CD14-positive monocyte (primary cell): ENCODE results near the gene SLC1A7. TPM values are rescaled to one million over a fixed set of nuclear protein-coding genes. Genes with fewer than 3 reads are reported as not detected.

Experiments
- DNase-seq, 3 donors: peaks; one replicate each; pipeline ENCODE4 v3.0.0-alpha.2; 2011 to 2022
- H2AFZ ChIP-seq: 2 replicates; pipeline ENCODE4 v1.6.0; 2012; ENCODE audit warnings: mild to moderate bottlenecking, low read depth, low read length, inconsistent platforms; ENCODE audit not compliant: insufficient read depth, poor library complexity, severe bottlenecking
- H3K27ac ChIP-seq, 2 donors: 1 replicate in 1 of 2; 2 replicates in 1 of 2; pipeline ENCODE4 v1.5.1; 2012 to 2013; ENCODE audit warnings: low read length in 2 of 2, control low read depth in 1 of 2, inconsistent platforms in 1 of 2, low read depth in 1 of 2, mild to moderate bottlenecking in 1 of 2
- H3K27me3 ChIP-seq, 2 donors: one replicate each; pipeline versions ENCODE4 v1.6.0 to v1.6.1; 2011 to 2013; ENCODE audit warnings: low read length in 2 of 2; ENCODE audit not compliant: control insufficient read depth in 2 of 2, insufficient read depth in 2 of 2
- H3K36me3 ChIP-seq, 2 donors: replicated peaks in 1 of 2; 1 replicate in 1 of 2; 2 replicates in 1 of 2; pipeline versions ENCODE4 v1.5.1 to v1.6.1; 2012 to 2013; ENCODE audit warnings: low read length in 2 of 2, control low read depth in 1 of 2, inconsistent platforms in 1 of 2, mild to moderate bottlenecking in 1 of 2; ENCODE audit not compliant: insufficient read depth in 2 of 2, control insufficient read depth in 1 of 2
- H3K4me1 ChIP-seq, 2 donors: 1 replicate in 1 of 2; 2 replicates in 1 of 2; pipeline versions ENCODE4 v1.5.1 to v1.6.1; 2012 to 2013; ENCODE audit warnings: low read length in 2 of 2, control low read depth in 1 of 2, inconsistent platforms in 1 of 2, mild to moderate bottlenecking in 1 of 2, moderate library complexity in 1 of 2; ENCODE audit not compliant: insufficient read depth in 2 of 2, control insufficient read depth in 1 of 2
- H3K4me2 ChIP-seq: replicated peaks from 2 replicates; pipeline ENCODE3; 2012; ENCODE audit warnings: low read length, moderate library complexity, mild to moderate bottlenecking; ENCODE audit not compliant: poor library complexity, severe bottlenecking; ENCODE audit errors: extremely low read depth
- H3K4me3 ChIP-seq, 3 experiments: fragments of 200-600 bp in 1 of 3; sonication (generic) in 1 of 3; replicated peaks in 1 of 3; 1 replicate in 2 of 3; 2 replicates in 1 of 3; pipeline ENCODE4 v1.5.1; 2011 to 2013; ENCODE audit warnings: low read length in 3 of 3, mild to moderate bottlenecking in 3 of 3, control low read depth in 2 of 3, low read depth in 2 of 3, inconsistent platforms in 1 of 3, moderate library complexity in 1 of 3
- H3K79me2 ChIP-seq: 2 replicates; pipeline ENCODE4 v1.6.0; 2012; ENCODE audit warnings: mild to moderate bottlenecking, control low read depth, inconsistent platforms, low read length, moderate library complexity; ENCODE audit not compliant: insufficient read depth
- H3K9ac ChIP-seq: 2 replicates; pipeline ENCODE4 v1.6.0; 2017; ENCODE audit warnings: low read length, mild to moderate bottlenecking; ENCODE audit not compliant: insufficient read depth, poor library complexity, severe bottlenecking
- H3K9me3 ChIP-seq, 2 donors: replicated peaks in 1 of 2; 1 replicate in 1 of 2; 2 replicates in 1 of 2; pipeline versions ENCODE4 v1.5.1 to v1.6.1; 2012 to 2013; ENCODE audit warnings: low read length in 2 of 2, control low read depth in 1 of 2; ENCODE audit not compliant: control insufficient read depth in 1 of 2, insufficient read depth in 1 of 2
- H4K20me1 ChIP-seq: 2 replicates; pipeline ENCODE4 v1.6.0; 2012; ENCODE audit warnings: mild to moderate bottlenecking, low read length, control low read depth, moderate library complexity; ENCODE audit not compliant: insufficient read depth
- H3K27ac Mint-ChIP-seq, 7 donors: one replicate each; pipeline ENCODE4 v1.8.0; 2020; ENCODE audit warnings: mild to moderate bottlenecking in 7 of 7, mixed read lengths in 7 of 7, moderate library complexity in 6 of 7, inconsistent platforms in 2 of 7
- H3K27me3 Mint-ChIP-seq, 3 donors: one replicate each; pipeline ENCODE4 v1.8.0; 2021 to 2022; ENCODE audit warnings: low read depth in 3 of 3, mild to moderate bottlenecking in 3 of 3, mixed read lengths in 3 of 3, moderate library complexity in 3 of 3, inconsistent platforms in 1 of 3
- H3K36me3 Mint-ChIP-seq, 2 donors: one replicate each; pipeline ENCODE4 v1.8.0; 2020; ENCODE audit warnings: mixed read lengths in 2 of 2, inconsistent platforms in 1 of 2, mild to moderate bottlenecking in 1 of 2
- H3K4me1 Mint-ChIP-seq: one replicate; pipeline ENCODE4 v1.8.0; 2020; ENCODE audit warnings: mild to moderate bottlenecking, mixed read lengths
- H3K4me3 Mint-ChIP-seq, 2 donors: one replicate each; pipeline ENCODE4 v1.8.0; 2020; ENCODE audit warnings: mild to moderate bottlenecking in 2 of 2, mixed read lengths in 2 of 2, moderate library complexity in 1 of 2
- H3K9me3 Mint-ChIP-seq, 7 donors: one replicate each; pipeline ENCODE4 v1.8.0; 2020 to 2022; ENCODE audit warnings: mixed read lengths in 7 of 7, mild to moderate bottlenecking in 6 of 7, moderate library complexity in 6 of 7, inconsistent platforms in 2 of 7
- WGBS: methylation state at CpG from one replicate; pipeline ENCODE4 v1.1.5; 2013; ENCODE audit warnings: missing lambda C conversion rate; ENCODE audit not compliant: insufficient coverage; 5-methylcytosine and 5-hydroxymethylcytosine counted together
- intact Hi-C, 2 donors: fragments of 100-400 bp; cut with micrococcal nuclease; formaldehyde crosslinking; loops; one replicate each; pipeline versions ENCODE4 v1.15.0 to v1.15.1; 2023
- polyA plus RNA-seq, 3 donors: library from polyadenylated mRNA; depleted of rRNA in 1 of 3; unstranded in 2 of 3; stranded (reverse) in 1 of 3; fragments of 300-500 nt in 2 of 3; fragments of >200 nt in 1 of 3; fragmentation: Illumina TruSeq in 2 of 3; gene quantifications; 1 replicate in 2 of 3; 2 replicates in 1 of 3; pipeline ENCODE4 v1.2.3, GENCODE V29; 2012 to 2021
- TF ChIP-seq, protein P1 (sequence below): fragments of 200-600 bp; IDR thresholded peaks from one replicate; pipeline ENCODE4 v1.8.0; 2022; ENCODE audit warnings: antibody characterized with exemption, mild to moderate bottlenecking

SLC1A7 gene
- polyA plus RNA-seq, 3 donors: not detected

DNA sequence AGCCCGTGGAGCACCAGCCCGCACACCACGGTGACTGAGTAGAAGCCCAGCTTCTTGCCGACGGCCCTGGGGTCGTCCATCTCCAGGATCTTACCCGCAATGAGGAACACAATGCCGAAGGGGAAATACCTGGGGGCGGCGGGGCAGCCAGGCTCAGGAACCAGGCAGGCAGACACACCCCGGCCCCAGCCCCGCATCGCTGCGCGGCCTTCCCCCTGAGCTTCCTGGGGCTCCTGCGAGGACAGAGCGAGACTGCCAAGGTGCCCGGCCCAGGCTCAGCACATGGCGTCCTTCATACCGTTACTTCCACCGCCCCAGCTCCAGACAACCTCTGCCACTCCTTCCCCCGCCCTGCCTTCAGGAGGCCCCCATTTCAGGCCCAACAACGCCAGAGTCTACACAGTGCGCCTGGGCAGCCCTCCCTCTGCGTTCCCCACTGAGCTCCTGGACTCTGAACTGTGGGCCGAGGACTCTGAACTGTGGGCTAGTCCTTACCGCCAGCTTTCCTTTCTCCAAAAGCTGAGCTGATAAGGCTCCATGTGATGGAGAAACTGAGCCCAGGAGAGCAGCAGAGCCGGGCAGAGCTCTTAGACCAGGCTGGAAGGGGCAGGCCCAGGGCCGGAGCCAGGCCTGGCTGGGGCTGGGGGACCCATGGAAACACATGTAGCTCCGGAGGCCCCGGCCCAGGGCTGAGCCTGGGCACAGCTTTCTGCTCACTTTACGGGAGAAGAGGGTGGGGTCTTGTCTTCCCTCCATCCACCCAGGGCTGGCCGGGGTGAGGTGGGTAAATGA is 49.6 kb downstream of the SLC1A7 start:
- peaks cover 0 to 4% (median 0%) of the 10 kb centered on the region in 3 donors for H3K27me3 Mint-ChIP-seq
- Histone ChIP-seq H3K9me3 (peaks cover 30 to 31% of the 10 kb centered on the region in 2 donors), H3K27ac (no peak overlapping the region), H3K9ac (no peak overlapping the region), H3K27me3 (no peaks in the 10 kb centered on the region), H3K4me2 (no peak overlapping the region), H3K36me3 (no peaks in the 10 kb centered on the region), H2AFZ (no peak overlapping the region), H3K4me1 (no peaks in the 10 kb centered on the region), H3K79me2 (no peaks in the 10 kb centered on the region), H3K4me3 (no peak overlapping the region), H4K20me1 (no peaks in the 10 kb centered on the region)
- no peak overlapping the region for H3K4me3 Mint-ChIP-seq
- 84% methylated on average over 30 of the region's 33 CpGs for WGBS
- H3K36me3 Mint-ChIP-seq: no peaks in the 10 kb centered on the region
- intact Hi-C loops: no loop called here
- peaks cover 0 to 3% (median 0%) of the 10 kb centered on the region in 7 donors for H3K9me3 Mint-ChIP-seq
- H3K4me1 Mint-ChIP-seq: peaks cover 7% of the 10 kb centered on the region
- TF ChIP-seq, protein P1, sequence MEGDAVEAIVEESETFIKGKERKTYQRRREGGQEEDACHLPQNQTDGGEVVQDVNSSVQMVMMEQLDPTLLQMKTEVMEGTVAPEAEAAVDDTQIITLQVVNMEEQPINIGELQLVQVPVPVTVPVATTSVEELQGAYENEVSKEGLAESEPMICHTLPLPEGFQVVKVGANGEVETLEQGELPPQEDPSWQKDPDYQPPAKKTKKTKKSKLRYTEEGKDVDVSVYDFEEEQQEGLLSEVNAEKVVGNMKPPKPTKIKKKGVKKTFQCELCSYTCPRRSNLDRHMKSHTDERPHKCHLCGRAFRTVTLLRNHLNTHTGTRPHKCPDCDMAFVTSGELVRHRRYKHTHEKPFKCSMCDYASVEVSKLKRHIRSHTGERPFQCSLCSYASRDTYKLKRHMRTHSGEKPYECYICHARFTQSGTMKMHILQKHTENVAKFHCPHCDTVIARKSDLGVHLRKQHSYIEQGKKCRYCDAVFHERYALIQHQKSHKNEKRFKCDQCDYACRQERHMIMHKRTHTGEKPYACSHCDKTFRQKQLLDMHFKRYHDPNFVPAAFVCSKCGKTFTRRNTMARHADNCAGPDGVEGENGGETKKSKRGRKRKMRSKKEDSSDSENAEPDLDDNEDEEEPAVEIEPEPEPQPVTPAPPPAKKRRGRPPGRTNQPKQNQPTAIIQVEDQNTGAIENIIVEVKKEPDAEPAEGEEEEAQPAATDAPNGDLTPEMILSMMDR: no peak
- no peak for DNase-seq
- H3K27ac Mint-ChIP-seq: no peak overlapping the region

DNA sequence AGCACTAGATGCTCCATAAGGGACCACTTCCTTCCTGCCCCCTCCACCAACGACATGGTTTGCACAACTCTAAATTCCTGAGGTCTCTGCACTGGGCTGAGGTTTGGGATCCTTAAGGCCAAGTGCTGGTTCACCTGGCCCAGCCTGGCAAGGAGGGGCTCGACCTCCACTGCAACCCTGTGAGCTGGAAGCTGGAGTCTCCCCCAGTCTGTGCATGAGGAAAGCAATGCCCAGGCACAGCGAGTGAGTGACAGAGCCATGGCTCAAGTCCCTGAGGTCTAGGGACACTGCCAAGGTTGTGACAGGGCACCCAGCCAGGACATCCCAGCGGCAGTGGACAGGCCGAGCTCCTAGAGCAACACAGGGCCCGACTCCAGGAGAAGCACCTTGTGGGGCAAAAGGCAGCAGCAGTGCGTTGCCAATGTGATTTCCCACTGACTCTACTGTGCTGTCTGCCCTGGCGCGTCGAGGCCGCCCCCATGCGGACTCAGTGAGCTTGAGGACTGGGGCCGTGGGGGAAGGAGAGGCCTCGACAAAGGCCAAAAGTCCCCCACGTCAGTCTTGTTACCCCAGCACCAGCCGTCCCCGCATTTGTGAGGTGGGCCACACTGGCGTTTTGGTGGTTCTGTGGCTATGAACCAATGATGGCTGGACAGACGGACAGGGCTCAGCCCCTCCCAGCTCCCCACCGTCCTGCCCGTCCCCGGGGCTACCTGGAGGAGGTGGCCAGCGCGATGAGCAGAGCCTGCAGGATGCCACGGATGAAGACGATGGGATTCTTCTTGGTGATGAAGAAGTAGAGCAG is 50.4 kb downstream of the SLC1A7 start:
- Mint-ChIP-seq H3K4me1 (peaks cover 7% of the 10 kb centered on the region), H3K36me3 (no peaks in the 10 kb centered on the region), H3K4me3 (no peak overlapping the region), H3K9me3 (peaks cover 0 to 3% (median 0%) of the 10 kb centered on the region in 7 donors), H3K27ac (peak overlapping the region in 1 of 7 donors; percentile 23), H3K27me3 (peaks cover 0 to 4% (median 0%) of the 10 kb centered on the region in 3 donors)
- DNase-seq: no peak
- H3K9me3 ChIP-seq: peaks cover 22 to 23% of the 10 kb centered on the region in 2 donors
- TF ChIP-seq, protein P1: no peak
- intact Hi-C loops: no loop called here
- H3K27ac ChIP-seq: no peak overlapping the region
- no peaks in the 10 kb centered on the region for H3K79me2 ChIP-seq
- H3K36me3 ChIP-seq: no peaks in the 10 kb centered on the region
- peak overlapping the region; percentile 61 for H2AFZ ChIP-seq
- H4K20me1 ChIP-seq: no peaks in the 10 kb centered on the region
- 88% methylated on average over 25 of the region's 26 CpGs for WGBS
- H3K27me3 ChIP-seq: no peaks in the 10 kb centered on the region
- no peaks in the 10 kb centered on the region for H3K4me1 ChIP-seq
- no peak overlapping the region for H3K4me3 ChIP-seq
- no peak overlapping the region for H3K4me2 ChIP-seq
- no peak overlapping the region for H3K9ac ChIP-seq
